Posterior cingulate gyrus (tissue), 11 donors: ENCODE data around the gene RGS17.
A peak's percentile ranks its signal among the peaks of the same experiment; 100 is the strongest.
"Not testable (repeated sequence)": the region's sequence is repeated elsewhere in the genome, so short reads cannot be mapped to it uniquely, and the experiment has no call there.

Experiments
- DNase-seq, 10 donors: peaks; one replicate each; pipeline versions ENCODE4 v3.0.0 to v3.0.0-alpha.2; 2020 to 2021; ENCODE audit warnings: mixed read lengths in 3 of 10
- intact Hi-C: fragments of 100-400 bp; cut with DNase I; formaldehyde crosslinking; loops from one replicate; pipeline ENCODE4 v1.15.1; 2023

The RGS17 gene

DNA sequence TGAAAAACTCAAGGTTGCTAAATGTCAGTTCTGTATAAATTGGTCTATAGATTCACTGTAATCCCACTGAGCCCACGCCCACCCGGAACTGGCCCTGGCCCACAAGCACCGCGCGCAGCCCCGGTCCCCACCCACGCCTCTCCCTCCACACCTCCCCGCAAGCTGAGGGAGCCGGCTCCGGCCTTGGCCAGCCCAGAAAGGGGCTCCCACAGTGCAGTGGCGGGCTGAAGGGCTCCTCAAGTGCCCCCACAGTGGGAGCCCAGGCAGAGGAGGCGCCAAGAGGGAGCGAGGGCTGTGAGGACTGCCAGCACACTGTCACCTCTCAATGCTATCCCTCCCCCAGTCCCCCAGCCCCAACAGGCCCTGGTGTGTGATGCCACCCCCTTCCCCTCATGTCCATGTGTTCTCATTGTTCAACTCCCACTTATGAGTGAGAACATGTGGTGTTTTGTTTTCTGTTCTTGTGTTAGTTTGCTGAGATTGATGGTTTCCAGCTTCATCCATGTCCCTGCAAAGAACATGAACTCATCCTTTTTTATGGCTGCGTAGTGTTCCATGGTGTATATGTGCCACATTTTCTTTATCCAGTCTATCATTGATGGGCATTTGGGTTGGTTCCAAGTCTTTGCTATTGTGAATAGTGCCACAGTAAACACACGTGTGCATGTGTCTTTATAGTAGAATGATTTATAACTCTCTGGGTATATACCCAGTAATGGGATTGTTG lies 164.8 kb downstream of the RGS17 start:
- intact Hi-C loops, DNase-seq: not testable (repeated sequence)

DNA sequence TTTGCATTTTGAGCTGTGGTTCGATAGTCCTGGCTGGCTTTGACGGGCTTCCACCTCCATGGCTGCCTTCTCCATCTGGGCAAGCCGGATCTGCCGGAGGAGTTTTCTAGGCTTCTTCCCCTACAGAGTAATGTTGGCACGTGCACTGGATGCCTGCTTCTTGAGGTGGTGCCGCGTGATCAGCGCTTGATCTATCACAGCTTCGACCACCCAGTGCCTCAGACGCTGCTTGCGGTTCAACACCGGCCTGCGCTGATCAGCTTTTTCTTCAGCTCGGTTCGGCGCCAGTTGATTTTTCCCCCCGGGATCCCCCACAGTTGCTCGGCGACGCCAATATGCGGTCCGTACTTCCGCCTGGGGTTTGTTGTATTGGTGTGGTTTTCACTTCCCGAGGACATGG lies 171.7 kb downstream of the RGS17 start:
- peak in 1 of 10 donors; percentile 66 for DNase-seq
- intact Hi-C loops, result loop anchor here (10.0 kb wide), 1 partner anchor 475 kb away; no protein-coding TSS in a partner anchor

DNA sequence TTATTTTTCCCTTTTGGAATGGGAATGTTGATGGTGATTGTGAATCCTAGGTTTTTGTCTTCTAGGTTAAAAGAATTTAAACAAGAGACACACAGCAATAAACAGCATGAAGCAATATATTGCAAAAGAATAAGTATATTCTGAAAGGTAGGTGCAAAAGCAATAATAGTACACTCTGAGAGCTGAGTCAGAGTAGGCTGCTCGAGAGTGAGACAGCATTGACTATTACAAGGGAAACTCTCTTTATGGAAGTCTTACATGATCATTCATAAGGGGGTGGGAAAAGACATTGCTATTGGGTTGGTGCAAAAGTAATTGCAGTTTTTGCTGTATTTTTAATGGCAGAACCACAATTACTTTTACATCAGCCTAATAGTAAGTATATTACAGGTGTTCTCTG lies 173.3 kb downstream of the RGS17 start:
- DNase-seq, result no peak
- intact Hi-C loops, result loop anchor here (10.0 kb wide), 1 partner anchor 473 kb away; no protein-coding TSS in a partner anchor
